ENCODE results near the gene SORCS3. TPM values are rescaled to one million over a fixed set of nuclear protein-coding genes. Genes with fewer than 3 reads are reported as not detected.
A peak's percentile ranks its signal among the peaks of the same experiment; 100 is the strongest.

The SORCS3 gene
- total RNA-seq, 1 donor from 2014 or later, result 0.31 TPM

DNA sequence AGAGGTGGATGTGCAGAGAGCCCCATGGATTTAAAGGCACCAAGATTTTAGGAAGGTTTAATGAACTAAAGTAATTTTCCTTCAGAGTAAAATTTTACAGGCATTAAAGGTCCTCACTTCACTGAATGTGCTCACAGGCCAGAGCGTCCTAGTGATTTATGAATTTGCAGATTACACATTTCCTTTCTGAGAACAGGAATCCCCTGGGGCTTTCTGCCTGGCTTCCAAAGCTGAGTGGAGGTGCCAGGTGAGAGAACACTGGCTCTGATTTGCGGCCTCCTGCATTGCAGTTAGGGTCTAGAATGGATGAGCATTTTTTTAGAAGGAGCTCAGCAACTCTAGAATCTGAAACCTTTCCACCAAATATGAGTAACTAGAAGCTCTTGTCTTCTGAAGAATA, 194.3 kb downstream of the SORCS3 start:
- Mint-ChIP-seq H3K36me3 (ENCODE audit: insufficient read depth) (no peaks in the 10 kb centered on the region), H3K4me1 (ENCODE audit: low read depth) (no peaks in the 10 kb centered on the region), H3K27ac (peak overlapping the region; percentile 31), H3K27me3 (peaks cover 4% of the 10 kb centered on the region), H3K4me3 (ENCODE audit: low read depth) (no peak overlapping the region), H3K9me3 (ENCODE audit: low read depth) (no peaks in the 10 kb centered on the region)
- TF ChIP-seq, protein P1, sequence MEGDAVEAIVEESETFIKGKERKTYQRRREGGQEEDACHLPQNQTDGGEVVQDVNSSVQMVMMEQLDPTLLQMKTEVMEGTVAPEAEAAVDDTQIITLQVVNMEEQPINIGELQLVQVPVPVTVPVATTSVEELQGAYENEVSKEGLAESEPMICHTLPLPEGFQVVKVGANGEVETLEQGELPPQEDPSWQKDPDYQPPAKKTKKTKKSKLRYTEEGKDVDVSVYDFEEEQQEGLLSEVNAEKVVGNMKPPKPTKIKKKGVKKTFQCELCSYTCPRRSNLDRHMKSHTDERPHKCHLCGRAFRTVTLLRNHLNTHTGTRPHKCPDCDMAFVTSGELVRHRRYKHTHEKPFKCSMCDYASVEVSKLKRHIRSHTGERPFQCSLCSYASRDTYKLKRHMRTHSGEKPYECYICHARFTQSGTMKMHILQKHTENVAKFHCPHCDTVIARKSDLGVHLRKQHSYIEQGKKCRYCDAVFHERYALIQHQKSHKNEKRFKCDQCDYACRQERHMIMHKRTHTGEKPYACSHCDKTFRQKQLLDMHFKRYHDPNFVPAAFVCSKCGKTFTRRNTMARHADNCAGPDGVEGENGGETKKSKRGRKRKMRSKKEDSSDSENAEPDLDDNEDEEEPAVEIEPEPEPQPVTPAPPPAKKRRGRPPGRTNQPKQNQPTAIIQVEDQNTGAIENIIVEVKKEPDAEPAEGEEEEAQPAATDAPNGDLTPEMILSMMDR (IDR thresholded peaks at IDR 0.05; ENCODE audit: unreplicated experiment), result no peak
- DNase-seq (ENCODE audit: low spot score, unreplicated experiment), result no peak

DNA sequence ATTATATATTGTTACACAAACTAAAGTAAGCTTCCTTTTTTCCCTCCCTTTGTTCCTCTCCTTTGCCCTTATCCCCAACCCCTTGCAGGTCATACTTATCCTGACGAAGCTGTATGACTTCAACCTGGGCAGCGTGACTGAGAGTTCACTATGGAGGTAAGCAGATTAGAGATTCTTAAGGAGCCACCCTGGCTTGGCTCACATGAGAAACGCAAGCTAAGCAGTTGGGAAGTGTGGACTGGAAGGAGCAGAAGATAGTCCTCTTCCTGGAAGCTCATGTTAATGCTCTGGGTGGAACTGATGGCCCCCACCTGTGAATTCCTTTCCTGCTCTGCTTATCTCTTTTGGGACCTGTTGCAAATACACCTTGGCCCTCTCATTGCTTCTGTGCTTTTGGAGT, 201.6 kb downstream of the SORCS3 start:
- peaks cover 3% of the 10 kb centered on the region for H3K4me1 Mint-ChIP-seq (ENCODE audit: low read depth)
- H3K9me3 Mint-ChIP-seq (ENCODE audit: low read depth), result no peaks in the 10 kb centered on the region
- no peaks in the 10 kb centered on the region for H3K36me3 Mint-ChIP-seq (ENCODE audit: insufficient read depth)
- H3K27ac Mint-ChIP-seq, result no peak overlapping the region
- TF ChIP-seq, protein P1 (IDR thresholded peaks at IDR 0.05; ENCODE audit: unreplicated experiment), result no peak
- H3K27me3 Mint-ChIP-seq, result no peaks in the 10 kb centered on the region
- DNase-seq (ENCODE audit: low spot score, unreplicated experiment), result no peak
- H3K4me3 Mint-ChIP-seq (ENCODE audit: low read depth), result no peak overlapping the region

DNA sequence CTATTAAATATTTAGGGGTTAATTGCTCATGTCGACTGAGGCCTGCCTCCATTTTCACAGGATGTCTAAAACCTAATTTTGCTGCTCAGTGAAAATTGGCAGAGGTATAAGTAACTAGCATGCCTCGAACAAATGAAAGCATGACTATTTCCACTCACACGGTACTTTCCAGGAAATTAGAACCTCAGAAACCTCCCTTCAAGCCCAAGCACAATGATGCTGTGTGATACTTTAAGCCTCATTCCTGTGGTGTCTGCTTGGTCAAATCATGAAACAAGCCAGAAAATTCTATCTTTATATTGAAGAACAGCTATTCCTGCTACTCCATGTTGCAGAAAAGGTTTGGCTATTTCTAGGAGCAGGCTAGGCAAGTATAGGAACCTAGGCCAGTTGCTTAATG, 203.0 kb downstream of the SORCS3 start:
- no peaks in the 10 kb centered on the region for H3K9me3 Mint-ChIP-seq (ENCODE audit: low read depth)
- no peaks in the 10 kb centered on the region for H3K27me3 Mint-ChIP-seq
- TF ChIP-seq, protein P1 (IDR thresholded peaks at IDR 0.05; ENCODE audit: unreplicated experiment), result no peak
- H3K4me1 Mint-ChIP-seq (ENCODE audit: low read depth), result peaks cover 3% of the 10 kb centered on the region
- no peak overlapping the region for H3K27ac Mint-ChIP-seq
- H3K36me3 Mint-ChIP-seq (ENCODE audit: insufficient read depth), result no peaks in the 10 kb centered on the region
- H3K4me3 Mint-ChIP-seq (ENCODE audit: low read depth), result no peak overlapping the region
- DNase-seq (ENCODE audit: low spot score, unreplicated experiment), result no peak

DNA sequence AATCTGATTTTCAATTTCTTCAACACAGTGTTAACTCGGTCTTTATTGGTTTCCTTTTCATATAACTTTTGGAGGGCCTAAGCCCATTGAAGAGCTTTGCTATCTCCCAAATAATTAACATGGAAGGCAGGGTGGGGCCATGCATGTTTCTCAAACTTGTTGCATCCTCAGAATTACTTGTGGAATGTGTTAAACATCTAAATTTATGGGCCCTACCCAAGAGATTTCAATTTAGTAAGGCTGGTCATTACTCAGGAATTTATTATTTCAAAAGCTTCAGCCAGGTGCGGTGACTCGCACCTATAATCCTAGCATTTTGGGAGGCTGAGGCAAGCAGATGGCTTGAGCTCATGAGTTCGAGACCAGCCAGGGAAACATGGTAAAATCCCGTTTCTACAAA, 208.9 kb downstream of the SORCS3 start:
- Mint-ChIP-seq H3K4me3 (ENCODE audit: low read depth) (no peak overlapping the region), H3K4me1 (ENCODE audit: low read depth) (peaks cover 2% of the 10 kb centered on the region), H3K27ac (no peak overlapping the region), H3K9me3 (ENCODE audit: low read depth) (no peaks in the 10 kb centered on the region), H3K27me3 (no peaks in the 10 kb centered on the region), H3K36me3 (ENCODE audit: insufficient read depth) (no peaks in the 10 kb centered on the region)
- TF ChIP-seq, protein P1 (IDR thresholded peaks at IDR 0.05; ENCODE audit: unreplicated experiment), result no peak
- no peak for DNase-seq (ENCODE audit: low spot score, unreplicated experiment)

DNA sequence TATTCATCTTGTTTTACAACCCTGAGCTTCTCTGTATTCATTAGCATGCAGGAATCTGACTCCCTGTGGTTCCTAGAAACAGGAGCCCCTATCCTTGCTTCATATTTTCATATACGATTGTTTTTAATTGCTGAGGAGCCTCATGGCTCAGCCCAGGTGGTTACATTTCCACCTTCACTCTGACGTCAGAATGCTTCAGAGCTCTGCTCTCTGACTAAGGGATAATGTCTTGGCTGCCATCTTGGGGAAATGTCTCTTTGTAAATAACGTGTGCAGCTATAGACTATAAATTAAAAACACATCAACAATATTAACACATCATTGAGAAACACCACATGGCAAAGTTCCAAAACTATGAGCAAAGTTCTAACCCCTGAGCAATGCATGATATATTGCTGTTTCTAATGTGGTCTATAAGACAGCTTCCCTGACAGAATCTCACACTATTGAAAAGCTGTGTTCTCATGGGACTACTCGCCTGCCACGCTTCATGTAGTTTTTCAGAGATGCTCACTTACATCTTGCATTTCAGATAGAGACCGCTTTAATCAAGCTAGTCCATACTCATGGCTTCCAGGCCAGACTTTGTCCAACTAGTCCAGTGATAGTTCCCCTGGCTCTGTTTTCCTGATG, 227.0 kb downstream of the SORCS3 start:
- TF ChIP-seq, protein P1 (IDR thresholded peaks at IDR 0.05; ENCODE audit: unreplicated experiment), result no peak
- no peaks in the 10 kb centered on the region for H3K36me3 Mint-ChIP-seq (ENCODE audit: insufficient read depth)
- peaks cover 20% of the 10 kb centered on the region for H3K27me3 Mint-ChIP-seq
- H3K4me1 Mint-ChIP-seq (ENCODE audit: low read depth), result no peaks in the 10 kb centered on the region
- H3K9me3 Mint-ChIP-seq (ENCODE audit: low read depth), result no peaks in the 10 kb centered on the region
- no peak for DNase-seq (ENCODE audit: low spot score, unreplicated experiment)
- no peak overlapping the region for H3K27ac Mint-ChIP-seq
- H3K4me3 Mint-ChIP-seq (ENCODE audit: low read depth), result no peak overlapping the region

All from progenitor cell of endocrine pancreas (in vitro differentiated cells).